IMR-90 (cell line): ENCODE results near the gene BMP7.

Experiments used
- POLR2A ChIP-seq: IDR thresholded peaks from 2 replicates; pipeline ENCODE4 v1.6.1; 2012; ENCODE audit warnings: mild to moderate bottlenecking, low read depth, low read length
- TF ChIP-seq, protein P1 (sequence below): conservative IDR thresholded peaks from 2 replicates; pipeline ENCODE4 v1.5.1; 2012; ENCODE audit warnings: mild to moderate bottlenecking, low read depth, low read length, improper control_type of control experiment

DNA sequence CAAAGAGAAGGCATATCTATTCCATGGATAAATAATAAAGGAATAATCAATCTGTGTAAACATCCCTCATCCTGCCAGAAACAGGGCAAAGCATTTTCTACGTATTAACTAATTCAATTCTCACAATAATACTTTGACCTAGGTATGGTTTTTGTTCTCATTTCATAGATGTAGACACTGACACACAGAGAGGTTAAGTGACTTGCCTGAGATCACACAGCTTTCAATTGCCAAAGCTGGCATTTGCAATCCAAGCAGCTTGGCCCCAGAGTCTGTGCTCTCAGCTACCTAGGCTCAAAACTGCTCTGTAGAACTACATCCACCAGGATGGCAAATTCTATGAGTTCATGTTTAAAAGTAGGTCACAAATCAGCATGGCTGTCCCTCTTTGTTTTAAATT, 124.9 kb downstream of the BMP7 start:
- TF ChIP-seq POLR2A, result no peak
- TF ChIP-seq, protein P1, sequence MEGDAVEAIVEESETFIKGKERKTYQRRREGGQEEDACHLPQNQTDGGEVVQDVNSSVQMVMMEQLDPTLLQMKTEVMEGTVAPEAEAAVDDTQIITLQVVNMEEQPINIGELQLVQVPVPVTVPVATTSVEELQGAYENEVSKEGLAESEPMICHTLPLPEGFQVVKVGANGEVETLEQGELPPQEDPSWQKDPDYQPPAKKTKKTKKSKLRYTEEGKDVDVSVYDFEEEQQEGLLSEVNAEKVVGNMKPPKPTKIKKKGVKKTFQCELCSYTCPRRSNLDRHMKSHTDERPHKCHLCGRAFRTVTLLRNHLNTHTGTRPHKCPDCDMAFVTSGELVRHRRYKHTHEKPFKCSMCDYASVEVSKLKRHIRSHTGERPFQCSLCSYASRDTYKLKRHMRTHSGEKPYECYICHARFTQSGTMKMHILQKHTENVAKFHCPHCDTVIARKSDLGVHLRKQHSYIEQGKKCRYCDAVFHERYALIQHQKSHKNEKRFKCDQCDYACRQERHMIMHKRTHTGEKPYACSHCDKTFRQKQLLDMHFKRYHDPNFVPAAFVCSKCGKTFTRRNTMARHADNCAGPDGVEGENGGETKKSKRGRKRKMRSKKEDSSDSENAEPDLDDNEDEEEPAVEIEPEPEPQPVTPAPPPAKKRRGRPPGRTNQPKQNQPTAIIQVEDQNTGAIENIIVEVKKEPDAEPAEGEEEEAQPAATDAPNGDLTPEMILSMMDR, result no peak
